ENCODE results near the gene PPM1H. TPM values are rescaled to one million over a fixed set of nuclear protein-coding genes. Genes with fewer than 3 reads are reported as not detected.

The PPM1H gene
- total RNA-seq, 3 donors from 2014 or later: 4.9 to 6.1 (median 5.8) TPM

DNA sequence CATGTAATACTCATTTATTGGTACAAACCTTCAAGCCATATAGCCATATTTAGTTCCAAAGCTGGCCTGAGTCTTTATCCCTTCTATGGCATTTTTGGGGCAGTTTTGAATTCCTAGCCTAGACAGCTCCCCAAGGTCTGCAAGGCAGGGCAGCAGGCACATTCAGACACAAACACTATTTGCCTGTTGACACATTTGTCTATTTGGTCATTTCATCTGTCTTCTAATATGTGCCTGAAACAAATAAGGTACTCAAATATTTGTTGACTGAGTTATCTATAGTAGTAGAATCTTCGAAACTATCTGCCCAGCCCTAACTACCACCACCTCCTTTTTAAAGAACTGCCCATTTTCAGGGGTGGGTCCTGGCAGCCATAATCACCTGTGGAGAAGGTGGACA, 9.3 kb downstream of the PPM1H start:
- H3K36me3 ChIP-seq (ENCODE audit: low read depth): no peaks in the 10 kb centered on the region
- H3K4me3 ChIP-seq: no peak overlapping the region
- no peaks in the 10 kb centered on the region for H3K4me1 ChIP-seq (ENCODE audit: low read depth)
- H3K9me3 ChIP-seq: no peaks in the 10 kb centered on the region
- DNase-seq: no peak
- TF ChIP-seq, protein P1, sequence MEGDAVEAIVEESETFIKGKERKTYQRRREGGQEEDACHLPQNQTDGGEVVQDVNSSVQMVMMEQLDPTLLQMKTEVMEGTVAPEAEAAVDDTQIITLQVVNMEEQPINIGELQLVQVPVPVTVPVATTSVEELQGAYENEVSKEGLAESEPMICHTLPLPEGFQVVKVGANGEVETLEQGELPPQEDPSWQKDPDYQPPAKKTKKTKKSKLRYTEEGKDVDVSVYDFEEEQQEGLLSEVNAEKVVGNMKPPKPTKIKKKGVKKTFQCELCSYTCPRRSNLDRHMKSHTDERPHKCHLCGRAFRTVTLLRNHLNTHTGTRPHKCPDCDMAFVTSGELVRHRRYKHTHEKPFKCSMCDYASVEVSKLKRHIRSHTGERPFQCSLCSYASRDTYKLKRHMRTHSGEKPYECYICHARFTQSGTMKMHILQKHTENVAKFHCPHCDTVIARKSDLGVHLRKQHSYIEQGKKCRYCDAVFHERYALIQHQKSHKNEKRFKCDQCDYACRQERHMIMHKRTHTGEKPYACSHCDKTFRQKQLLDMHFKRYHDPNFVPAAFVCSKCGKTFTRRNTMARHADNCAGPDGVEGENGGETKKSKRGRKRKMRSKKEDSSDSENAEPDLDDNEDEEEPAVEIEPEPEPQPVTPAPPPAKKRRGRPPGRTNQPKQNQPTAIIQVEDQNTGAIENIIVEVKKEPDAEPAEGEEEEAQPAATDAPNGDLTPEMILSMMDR (IDR thresholded peaks at IDR 0.05): no peak
- no peak for ATAC-seq
- intact Hi-C loops (cut with DNase I, micrococcal nuclease): no loop called here

DNA sequence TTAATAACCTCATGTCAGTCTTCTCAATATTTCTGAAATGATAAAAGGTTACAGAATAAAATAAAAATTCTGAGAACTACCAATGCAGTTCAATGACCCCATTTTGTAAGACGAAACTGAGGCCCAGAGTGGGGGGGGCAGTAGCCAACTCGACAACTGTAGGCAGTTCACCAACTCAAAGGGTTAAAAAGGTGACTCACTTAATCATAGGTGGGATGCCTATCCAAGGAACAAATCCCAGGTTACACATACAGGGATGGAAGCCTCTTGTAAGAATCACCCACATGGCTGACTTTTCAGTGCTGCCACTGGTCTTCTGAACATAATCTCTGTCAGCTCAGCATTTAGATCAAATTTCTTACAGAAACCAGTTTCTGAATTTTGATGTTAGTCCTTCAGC, 10.9 kb downstream of the PPM1H start:
- no peaks in the 10 kb centered on the region for H3K4me1 ChIP-seq (ENCODE audit: low read depth)
- TF ChIP-seq, protein P1 (IDR thresholded peaks at IDR 0.05): no peak
- H3K9me3 ChIP-seq: no peaks in the 10 kb centered on the region
- no peak overlapping the region for H3K4me3 ChIP-seq
- ATAC-seq (no peak), DNase-seq (no peak)
- H3K36me3 ChIP-seq (ENCODE audit: low read depth): no peaks in the 10 kb centered on the region
- intact Hi-C loops (cut with DNase I, micrococcal nuclease): no loop called here

DNA sequence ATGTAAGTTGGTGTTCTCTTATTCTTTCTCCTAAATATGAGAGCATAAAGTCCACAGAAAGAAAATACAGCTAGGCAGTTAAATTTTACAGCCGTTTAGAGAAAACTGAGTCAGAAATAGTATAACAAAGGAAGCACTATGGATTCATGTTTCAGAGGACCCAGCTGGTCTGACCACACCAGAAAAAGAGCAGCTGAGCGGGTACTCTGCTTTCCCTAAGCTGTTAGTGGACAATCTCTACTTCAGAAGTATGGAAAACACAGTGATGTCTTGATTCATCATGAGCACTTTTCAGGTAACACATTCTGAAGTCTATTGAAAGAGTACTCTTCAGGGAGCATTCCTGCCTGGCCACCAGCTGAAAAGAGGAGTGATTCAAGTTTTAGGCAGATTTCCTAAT, 12.4 kb downstream of the PPM1H start:
- no peaks in the 10 kb centered on the region for H3K9me3 ChIP-seq
- TF ChIP-seq, protein P1 (IDR thresholded peaks at IDR 0.05): no peak
- intact Hi-C loops (cut with DNase I, micrococcal nuclease): no loop called here
- no peaks in the 10 kb centered on the region for H3K36me3 ChIP-seq (ENCODE audit: low read depth)
- no peaks in the 10 kb centered on the region for H3K4me1 ChIP-seq (ENCODE audit: low read depth)
- ATAC-seq: peak; percentile 48
- H3K4me3 ChIP-seq: no peak overlapping the region
- no peak for DNase-seq

DNA sequence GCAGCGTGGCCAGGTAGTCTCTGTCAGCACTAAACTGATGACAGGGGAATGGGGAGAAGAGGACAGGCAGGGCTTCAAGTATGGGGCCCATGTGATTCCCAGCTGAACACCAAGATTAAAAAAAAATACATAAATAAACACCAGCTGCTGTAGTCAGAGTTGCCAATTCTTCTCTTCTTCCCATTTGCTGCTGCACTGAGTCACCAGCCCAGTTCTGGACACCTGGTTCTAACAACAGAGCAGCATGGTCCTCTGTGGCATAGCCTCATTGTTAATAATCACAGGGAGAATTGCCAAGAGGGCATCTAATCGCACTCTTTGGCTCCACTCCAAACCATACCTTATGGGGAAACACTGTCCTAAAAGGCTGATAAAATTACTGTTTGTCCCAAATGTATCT, 15.1 kb downstream of the PPM1H start:
- TF ChIP-seq, protein P1 (IDR thresholded peaks at IDR 0.05): no peak
- ATAC-seq: peak; percentile 46

DNA sequence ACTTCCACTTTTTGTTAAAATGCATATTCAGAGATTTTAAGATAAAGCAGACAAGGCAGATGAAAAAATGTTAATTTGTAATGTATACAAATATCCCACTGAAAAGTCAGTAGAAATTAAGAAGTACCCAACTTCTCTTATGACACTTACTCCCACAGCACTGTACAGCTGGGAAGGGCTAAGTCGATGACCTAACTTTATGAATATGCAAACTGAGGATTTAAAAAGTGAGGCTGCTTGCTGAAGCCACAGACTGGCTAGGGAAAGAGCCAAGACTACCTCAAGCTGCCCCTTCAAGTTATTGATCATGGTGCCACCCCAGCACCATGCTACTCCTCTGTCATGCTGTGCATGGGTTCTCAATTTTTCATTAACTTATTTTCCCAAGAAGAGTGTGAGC, 17.0 kb downstream of the PPM1H start:
- no peak for DNase-seq
- Histone ChIP-seq H3K36me3 (ENCODE audit: low read depth) (no peaks in the 10 kb centered on the region), H3K4me3 (no peak overlapping the region), H3K4me1 (ENCODE audit: low read depth) (no peaks in the 10 kb centered on the region), H3K9me3 (no peaks in the 10 kb centered on the region)
- no peak for ATAC-seq
- TF ChIP-seq, protein P1 (IDR thresholded peaks at IDR 0.05): no peak
- intact Hi-C loops (cut with DNase I, micrococcal nuclease): no loop called here

More for the DNA sequence above, 15.1 kb downstream of the PPM1H start:
- intact Hi-C loops (cut with DNase I, micrococcal nuclease): no loop called here
- no peak for DNase-seq
- no peaks in the 10 kb centered on the region for H3K36me3 ChIP-seq (ENCODE audit: low read depth)
- no peaks in the 10 kb centered on the region for H3K9me3 ChIP-seq
- H3K4me3 ChIP-seq: no peak overlapping the region
- H3K4me1 ChIP-seq (ENCODE audit: low read depth): no peaks in the 10 kb centered on the region
